Osteocyte (in vitro differentiated cells): ENCODE results near the gene EIF2S1. TPM values are rescaled to one million over a fixed set of nuclear protein-coding genes. Genes with fewer than 3 reads are reported as not detected.

Experiments
- DNase-seq: peaks from one replicate; pipeline ENCODE4 v3.0.0; 2021; ENCODE audit warnings: mixed read lengths; ENCODE audit not compliant: unreplicated experiment; ENCODE audit errors: extremely low spot score
- H3K27ac Mint-ChIP-seq: one replicate; pipeline ENCODE4 v1.8.0; 2021; ENCODE audit warnings: mild to moderate bottlenecking, mixed read lengths; ENCODE audit not compliant: unreplicated experiment
- H3K27me3 Mint-ChIP-seq: one replicate; pipeline ENCODE4 v1.8.0; 2021; ENCODE audit warnings: mixed read lengths; ENCODE audit not compliant: unreplicated experiment
- H3K36me3 Mint-ChIP-seq: one replicate; pipeline ENCODE4 v1.8.0; 2021; ENCODE audit warnings: mixed read lengths; ENCODE audit not compliant: unreplicated experiment
- H3K4me1 Mint-ChIP-seq: one replicate; pipeline ENCODE4 v1.8.0; 2021; ENCODE audit warnings: mixed read lengths; ENCODE audit not compliant: unreplicated experiment
- H3K4me3 Mint-ChIP-seq: one replicate; pipeline ENCODE4 v1.8.0; 2021; ENCODE audit warnings: mild to moderate bottlenecking, moderate library complexity, mixed read lengths; ENCODE audit not compliant: unreplicated experiment
- H3K9me3 Mint-ChIP-seq: one replicate; pipeline ENCODE4 v1.8.0; 2021; ENCODE audit warnings: mixed read lengths; ENCODE audit not compliant: unreplicated experiment
- total RNA-seq: library from RNA; stranded (reverse); gene quantifications from 2 replicates; pipeline ENCODE4 v1.2.1, GENCODE V29; 2021
- TF ChIP-seq, protein P1 (sequence below): fragments of 200-600 bp; sonication (generic); IDR thresholded peaks from 2 replicates; pipeline ENCODE4 v1.5.0; 2021; ENCODE audit warnings: antibody characterized with exemption, mild to moderate bottlenecking, moderate library complexity

Gene EIF2S1
- total RNA-seq, 1 donor from 2014 or later, result 85.3 TPM

DNA sequence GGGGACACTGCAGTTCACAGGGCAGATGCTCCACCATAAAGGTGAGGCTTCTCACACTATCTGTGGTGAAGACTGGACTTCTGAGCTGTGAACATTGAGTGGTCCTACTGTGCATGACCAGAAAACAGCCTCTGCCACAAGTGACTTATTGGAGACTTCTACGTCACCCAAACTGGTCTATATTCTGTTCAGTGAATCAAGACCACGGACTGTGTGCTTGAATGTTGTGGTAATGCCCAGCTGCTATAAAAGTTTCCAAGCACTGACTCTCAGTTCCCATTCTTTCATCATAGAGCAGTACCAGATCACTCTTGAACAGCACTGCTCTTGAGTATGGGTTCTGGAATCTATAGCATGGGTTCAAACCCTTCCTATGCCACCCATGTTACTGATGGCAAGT lies 56.7 kb downstream of the EIF2S1 start:
- no peak overlapping the region for H3K4me3 Mint-ChIP-seq
- TF ChIP-seq, protein P1, sequence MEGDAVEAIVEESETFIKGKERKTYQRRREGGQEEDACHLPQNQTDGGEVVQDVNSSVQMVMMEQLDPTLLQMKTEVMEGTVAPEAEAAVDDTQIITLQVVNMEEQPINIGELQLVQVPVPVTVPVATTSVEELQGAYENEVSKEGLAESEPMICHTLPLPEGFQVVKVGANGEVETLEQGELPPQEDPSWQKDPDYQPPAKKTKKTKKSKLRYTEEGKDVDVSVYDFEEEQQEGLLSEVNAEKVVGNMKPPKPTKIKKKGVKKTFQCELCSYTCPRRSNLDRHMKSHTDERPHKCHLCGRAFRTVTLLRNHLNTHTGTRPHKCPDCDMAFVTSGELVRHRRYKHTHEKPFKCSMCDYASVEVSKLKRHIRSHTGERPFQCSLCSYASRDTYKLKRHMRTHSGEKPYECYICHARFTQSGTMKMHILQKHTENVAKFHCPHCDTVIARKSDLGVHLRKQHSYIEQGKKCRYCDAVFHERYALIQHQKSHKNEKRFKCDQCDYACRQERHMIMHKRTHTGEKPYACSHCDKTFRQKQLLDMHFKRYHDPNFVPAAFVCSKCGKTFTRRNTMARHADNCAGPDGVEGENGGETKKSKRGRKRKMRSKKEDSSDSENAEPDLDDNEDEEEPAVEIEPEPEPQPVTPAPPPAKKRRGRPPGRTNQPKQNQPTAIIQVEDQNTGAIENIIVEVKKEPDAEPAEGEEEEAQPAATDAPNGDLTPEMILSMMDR, result no peak
- H3K27ac Mint-ChIP-seq, result no peak overlapping the region
- H3K27me3 Mint-ChIP-seq, result no peaks in the 10 kb centered on the region
- no peaks in the 10 kb centered on the region for H3K36me3 Mint-ChIP-seq
- H3K9me3 Mint-ChIP-seq, result no peaks in the 10 kb centered on the region
- H3K4me1 Mint-ChIP-seq, result peaks cover 10% of the 10 kb centered on the region
- no peak for DNase-seq

DNA sequence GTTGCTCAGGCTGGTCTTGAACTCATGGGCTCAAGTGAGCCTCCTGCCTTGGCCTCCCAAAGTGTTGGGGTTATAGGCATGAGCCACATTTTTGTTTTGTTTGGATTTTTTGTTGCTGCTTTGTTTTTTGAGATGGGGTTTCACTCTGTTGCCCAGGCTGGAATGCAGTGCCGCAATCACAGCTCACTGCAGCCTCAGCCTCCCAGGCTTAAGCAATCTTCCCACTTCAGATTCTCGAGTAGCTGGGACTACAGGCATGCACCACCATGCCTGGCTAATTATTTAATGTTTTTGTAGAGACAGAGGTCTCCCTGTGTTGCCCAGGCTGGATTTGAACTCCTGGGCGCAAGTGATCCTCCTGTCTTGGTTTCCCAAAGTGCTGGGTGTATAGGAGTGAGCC lies 57.5 kb downstream of the EIF2S1 start:
- H3K27me3 Mint-ChIP-seq, result no peaks in the 10 kb centered on the region
- no peaks in the 10 kb centered on the region for H3K36me3 Mint-ChIP-seq
- TF ChIP-seq, protein P1, result no peak
- H3K4me3 Mint-ChIP-seq, result no peak overlapping the region
- no peak for DNase-seq
- H3K27ac Mint-ChIP-seq, result no peak overlapping the region
- no peaks in the 10 kb centered on the region for H3K9me3 Mint-ChIP-seq
- H3K4me1 Mint-ChIP-seq, result peaks cover 10% of the 10 kb centered on the region

DNA sequence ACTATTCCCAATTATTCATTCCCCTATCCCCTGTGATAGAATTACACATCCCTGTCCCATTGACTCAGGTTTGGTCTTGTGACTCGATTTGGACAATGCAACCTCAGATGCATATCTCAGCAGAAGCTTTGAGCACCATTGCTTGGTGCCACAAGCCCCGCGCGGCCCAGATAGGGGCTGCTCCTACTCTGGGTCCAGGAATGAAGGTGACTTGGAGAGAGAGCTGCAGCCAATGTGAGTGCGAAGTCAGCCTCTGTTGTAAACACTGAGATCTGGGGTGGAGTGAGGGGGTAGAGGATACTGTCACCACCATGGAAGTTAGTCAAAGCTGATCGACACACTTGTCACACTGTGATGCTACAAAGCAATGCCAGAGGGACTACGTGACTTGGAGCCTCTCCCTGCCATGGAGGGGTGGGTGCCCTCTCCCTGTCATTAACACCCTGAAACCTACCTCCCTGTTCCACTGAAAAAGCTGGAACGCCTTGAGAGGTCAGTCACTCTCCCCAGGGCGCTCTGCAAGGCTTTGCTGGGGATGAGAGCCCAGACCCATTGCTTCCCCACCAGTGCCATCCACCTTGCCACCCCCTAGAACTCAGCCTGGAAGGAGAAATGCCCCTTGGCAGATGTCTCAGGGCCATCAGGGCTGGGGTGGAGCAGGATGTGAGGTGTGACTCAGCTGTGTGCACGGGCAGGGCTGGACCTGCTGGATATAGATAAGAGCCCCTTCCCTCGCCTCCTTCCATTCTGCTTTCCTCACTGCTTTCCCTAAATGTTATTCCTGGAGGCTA lies 58.5 kb downstream of the EIF2S1 start:
- H3K27me3 Mint-ChIP-seq, result no peaks in the 10 kb centered on the region
- DNase-seq, result no peak
- H3K4me1 Mint-ChIP-seq, result peaks cover 10% of the 10 kb centered on the region
- no peaks in the 10 kb centered on the region for H3K9me3 Mint-ChIP-seq
- no peak overlapping the region for H3K27ac Mint-ChIP-seq
- TF ChIP-seq, protein P1, result no peak
- no peak overlapping the region for H3K4me3 Mint-ChIP-seq
- no peaks in the 10 kb centered on the region for H3K36me3 Mint-ChIP-seq

DNA sequence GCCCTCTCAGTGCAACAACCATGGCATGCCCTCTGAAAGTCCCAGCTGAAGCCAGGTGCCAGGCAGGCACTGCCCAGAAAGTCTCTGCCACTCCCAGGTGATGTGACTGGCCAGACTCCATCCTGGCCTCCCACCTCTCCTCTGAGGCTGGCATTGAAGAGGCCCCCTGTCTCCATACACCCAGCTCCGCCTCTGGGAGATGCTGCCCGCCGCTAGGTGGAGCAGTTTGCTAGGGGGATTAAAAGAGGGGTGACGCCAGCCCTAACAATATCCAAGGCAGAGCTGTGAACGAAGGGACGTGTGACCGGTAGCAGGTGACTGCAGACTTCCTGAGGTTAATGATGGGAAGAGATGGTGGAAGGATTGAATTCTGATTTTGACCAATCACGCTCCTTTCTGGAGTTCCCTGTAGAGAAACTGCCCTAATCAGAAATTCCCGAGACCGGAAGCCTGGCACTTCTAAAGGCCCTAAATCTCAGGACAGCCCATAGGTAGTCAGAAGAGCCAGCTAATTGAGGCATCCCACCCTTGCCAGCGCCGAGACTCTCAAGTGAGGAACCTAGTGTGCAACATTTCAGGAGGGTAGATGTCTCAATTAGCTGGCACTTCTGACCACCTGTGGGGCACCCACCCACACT lies 60.1 kb downstream of the EIF2S1 start:
- no peak for DNase-seq
- TF ChIP-seq, protein P1, result no peak
- Mint-ChIP-seq H3K27me3 (peaks cover 4% of the 10 kb centered on the region), H3K4me3 (no peak overlapping the region), H3K4me1 (no peaks in the 10 kb centered on the region), H3K36me3 (no peaks in the 10 kb centered on the region), H3K27ac (no peak overlapping the region), H3K9me3 (no peaks in the 10 kb centered on the region)

DNA sequence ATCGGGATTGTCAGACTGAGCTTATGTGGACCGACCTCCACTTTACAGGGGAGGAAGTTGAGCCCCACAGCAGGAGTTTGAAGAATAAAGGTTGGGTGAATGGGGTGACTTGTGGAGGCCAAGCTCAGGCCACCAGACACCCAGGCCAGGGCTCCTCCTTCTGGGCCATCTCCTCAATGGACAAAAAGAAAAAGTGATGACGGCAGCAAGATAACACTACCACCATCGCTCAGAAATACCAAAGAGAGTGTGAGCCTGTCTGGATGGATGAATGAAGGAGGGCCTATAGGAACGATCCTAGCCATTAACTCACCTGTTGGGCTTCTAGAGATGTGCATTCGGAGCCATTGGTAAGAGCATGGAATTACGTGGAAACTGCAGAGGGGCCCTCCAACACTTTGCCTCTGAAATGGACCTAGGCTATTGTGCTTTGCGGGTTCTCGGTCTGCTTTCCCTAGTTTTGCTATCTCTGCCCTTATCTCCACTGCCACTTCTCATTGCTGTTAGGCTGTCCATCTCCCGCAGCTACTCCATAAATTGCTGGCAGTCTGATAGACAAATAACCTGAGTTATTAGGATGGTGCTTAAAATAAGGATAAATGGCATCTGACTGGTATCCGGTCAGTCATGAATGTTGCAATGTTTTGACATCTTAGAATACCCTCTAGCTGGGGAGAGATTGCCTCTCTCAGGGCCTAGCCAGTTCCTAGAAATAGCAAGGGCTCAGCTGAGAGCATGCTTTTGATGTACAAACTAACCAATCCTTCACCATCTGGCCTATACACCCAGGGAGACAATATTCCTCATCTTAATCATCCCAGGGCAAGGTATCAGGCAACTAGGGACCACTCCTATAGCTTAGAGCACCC lies 61.5 kb downstream of the EIF2S1 start:
- Mint-ChIP-seq H3K27me3 (peaks cover 8% of the 10 kb centered on the region), H3K4me1 (no peaks in the 10 kb centered on the region), H3K27ac (no peak overlapping the region), H3K9me3 (no peaks in the 10 kb centered on the region), H3K36me3 (no peaks in the 10 kb centered on the region), H3K4me3 (no peak overlapping the region)
- DNase-seq, result no peak
- TF ChIP-seq, protein P1, result no peak
